Measurements from ENCODE around the gene SPOCK3. TPM values are rescaled to one million over a fixed set of nuclear protein-coding genes. Genes with fewer than 3 reads are reported as not detected.

The SPOCK3 gene
- total RNA-seq, 1 donor from 2014 or later = 2.3 TPM

GRCh38 chr4:166842795-166843261, 391.5 kb downstream of the SPOCK3 start:
- H3K9me3 Mint-ChIP-seq = peaks cover 23% of the 10 kb centered on the region
- DNase-seq (ENCODE audit: low spot score in 2 of 2, unreplicated experiment in 2 of 2) = no peak
- no peaks in the 10 kb centered on the region for H3K36me3 Mint-ChIP-seq
- H3K27me3 Mint-ChIP-seq (ENCODE audit: low read depth) = no peaks in the 10 kb centered on the region
- no peak overlapping the region for H3K27ac Mint-ChIP-seq
- no peak for TF ChIP-seq CTCF (IDR thresholded peaks at IDR 0.05; ENCODE audit: unreplicated experiment)
- H3K4me1 Mint-ChIP-seq = no peaks in the 10 kb centered on the region
- no peak overlapping the region for H3K4me3 Mint-ChIP-seq

- Mint-ChIP-seq H3K9me3 (peaks cover 37% of the 10 kb centered on the region), H3K4me1 (no peaks in the 10 kb centered on the region), H3K27me3 (ENCODE audit: low read depth) (no peaks in the 10 kb centered on the region), H3K36me3 (no peaks in the 10 kb centered on the region), H3K27ac (no peak overlapping the region), H3K4me3 (no peak overlapping the region)
- DNase-seq (ENCODE audit: low spot score in 2 of 2, unreplicated experiment in 2 of 2) = no peak
- no peak for TF ChIP-seq CTCF (IDR thresholded peaks at IDR 0.05; ENCODE audit: unreplicated experiment)
These were observed 394.6 kb downstream of the SPOCK3 start for GRCh38 chr4:166839615-166840251.

- Mint-ChIP-seq H3K36me3 (no peaks in the 10 kb centered on the region), H3K9me3 (peaks cover 37% of the 10 kb centered on the region), H3K27ac (no peak overlapping the region), H3K27me3 (ENCODE audit: low read depth) (no peaks in the 10 kb centered on the region), H3K4me1 (no peaks in the 10 kb centered on the region), H3K4me3 (no peak overlapping the region)
- DNase-seq (ENCODE audit: low spot score in 2 of 2, unreplicated experiment in 2 of 2) = no peak
- no peak for TF ChIP-seq CTCF (IDR thresholded peaks at IDR 0.05; ENCODE audit: unreplicated experiment)
These were observed 395.2 kb downstream of the SPOCK3 start for GRCh38 chr4:166838975-166839614.

- H3K36me3 Mint-ChIP-seq = no peaks in the 10 kb centered on the region
- no peak for TF ChIP-seq CTCF (IDR thresholded peaks at IDR 0.05; ENCODE audit: unreplicated experiment)
- no peak overlapping the region for H3K4me3 Mint-ChIP-seq
- H3K4me1 Mint-ChIP-seq = no peaks in the 10 kb centered on the region
- no peak overlapping the region for H3K27ac Mint-ChIP-seq
- peaks cover 45% of the 10 kb centered on the region for H3K9me3 Mint-ChIP-seq
- DNase-seq (ENCODE audit: low spot score in 2 of 2, unreplicated experiment in 2 of 2) = no peak
- H3K27me3 Mint-ChIP-seq (ENCODE audit: low read depth) = no peaks in the 10 kb centered on the region
These were observed 397.4 kb downstream of the SPOCK3 start for GRCh38 chr4:166836865-166837264.

- Mint-ChIP-seq H3K27ac (no peak overlapping the region), H3K36me3 (no peaks in the 10 kb centered on the region), H3K4me1 (no peaks in the 10 kb centered on the region), H3K9me3 (peaks cover 17% of the 10 kb centered on the region), H3K27me3 (ENCODE audit: low read depth) (no peaks in the 10 kb centered on the region), H3K4me3 (no peak overlapping the region)
- no peak for DNase-seq (ENCODE audit: low spot score in 2 of 2, unreplicated experiment in 2 of 2)
- TF ChIP-seq CTCF (IDR thresholded peaks at IDR 0.05; ENCODE audit: unreplicated experiment) = no peak
These were observed 406.7 kb downstream of the SPOCK3 start for GRCh38 chr4:166827629-166828028.

Data from mesothelial cell of epicardium (in vitro differentiated cells).